ENCODE data around the gene MGAT3. TPM values are rescaled to one million over a fixed set of nuclear protein-coding genes. Genes with fewer than 3 reads are reported as not detected.

The MGAT3 gene
- total and polyA plus RNA-seq, 2 donors (not counting 3 experiments of a cell fraction or from before 2014, with no cell fraction given), result not detected

GRCh38 chr22:39514373-39514973 lies 57.7 kb downstream of the MGAT3 start:
- BruUV-seq (replicated peaks), result TSS peak; percentile 13
- ChIA-PET CTCF (interaction anchor here (0.5 to 5.6 kb wide), 20 partner anchors 9 to 530 kb away, joined by 3 to 58 read pairs (median 6); partner anchors contain the start of genes MIEF1 and TAB1), POLR2A (interaction anchor here (1.0 kb wide), 1 partner anchor 195 kb away, joined by 4 read pairs; the partner anchor contains the start of gene RPL3)
- Histone ChIP-seq H3K4me3 (replicated peaks in 1 of 3; ENCODE audit: insufficient read depth in 1 of 3, low read depth in 1 of 3, low read length in 3 of 3) (no peak overlapping the region), H3K9ac (replicated peaks; ENCODE audit: extremely low read depth, insufficient read depth, low read length) (no peak overlapping the region), H3K36me3 (ENCODE audit: control insufficient read depth in 2 of 2, extremely low read depth in 1 of 2, insufficient read depth in 2 of 2, low read length in 2 of 2) (peaks cover 25 to 32% of the 10 kb centered on the region in 2 experiments), H3K27ac (ENCODE audit: insufficient read depth, low read depth, low read length) (no peak overlapping the region), H3K79me2 (ENCODE audit: control insufficient read depth, insufficient read depth, low read length) (peaks cover 18% of the 10 kb centered on the region), H3K9me1 (replicated peaks; ENCODE audit: control insufficient read depth, extremely low read depth, insufficient read depth, low read length) (no peaks in the 10 kb centered on the region), H2AFZ (ENCODE audit: low read depth, low read length) (no peak overlapping the region), H3K27me3 (ENCODE audit: control insufficient read depth in 2 of 2, insufficient read depth in 2 of 2, low read length in 2 of 2) (no peaks in the 10 kb centered on the region), H3K4me2 (ENCODE audit: insufficient read depth, low read length) (no peak overlapping the region), H4K20me1 (replicated peaks; ENCODE audit: control insufficient read depth, extremely low read depth, insufficient read depth, low read length) (no peaks in the 10 kb centered on the region), H3K4me1 (ENCODE audit: control insufficient read depth, extremely low read depth, insufficient read depth, low read length) (peaks cover 8% of the 10 kb centered on the region), H3K9me3 (replicated peaks; ENCODE audit: control insufficient read depth, insufficient read depth, low read length) (no peaks in the 10 kb centered on the region)
- DNase-seq (ENCODE audit: low read depth, low spot score), result peak; percentile 41
- dilution Hi-C loops (cut with MboI; ENCODE audit: extremely low pct_ligation_motif_present, low sequenced_read_pairs), result no loop called here
- FAIRE-seq, result peak; percentile 50
- TF ChIP-seq CTCF (IDR thresholded peaks at IDR 0.05; ENCODE audit: extremely low read depth in 1 of 2, insufficient read depth in 1 of 2, low read depth in 1 of 2, low read length in 2 of 2) (peak; percentile 75 to 83), EZH2 (IDR thresholded peaks at IDR 0.05; ENCODE audit: borderline replicate concordance, low read depth, low read length, severe bottlenecking) (no peak), MYC (IDR thresholded peaks at IDR 0.05; ENCODE audit: low read depth, low read length) (no peak), GATA2 (IDR thresholded peaks at IDR 0.05; ENCODE audit: insufficient read depth, insufficient read length, low read depth, low read length) (no peak), POLR2AphosphoS5 (IDR thresholded peaks at IDR 0.05; ENCODE audit: insufficient read depth, low read depth, low read length) (no peak), POLR2A (IDR thresholded peaks at IDR 0.05; ENCODE audit: low read depth, low read length) (no peak)
- intact Hi-C loops (cut with micrococcal nuclease), result loop anchor here (1.0 kb wide), 1 partner anchor 18 kb away; no protein-coding TSS in a partner anchor

All from endothelial cell of umbilical vein (primary cell).